DMS153 treated with DMSO at 0.1 percent for 48 hours (cell line): Measurements from ENCODE around the gene MIPEP.
A peak's percentile ranks its signal among the peaks of the same experiment; 100 is the strongest.
"Not testable (repeated sequence)": the region's sequence is repeated elsewhere in the genome, so short reads cannot be mapped to it uniquely, and the experiment has no call there.

Source experiments
- DNase-seq: peaks from one replicate; lab custom pipeline; 2025; ENCODE audit not compliant: unreplicated experiment; lab: John Stamatoyannopoulos, UW

MIPEP gene

GRCh38 chr13:23778002-23778652, 111.1 kb downstream of the MIPEP start:
- no peak for DNase-seq

- DNase-seq, result no peak
These were observed 111.7 kb downstream of the MIPEP start for GRCh38 chr13:23777575-23777870.

- no peak for DNase-seq
These were observed 112.3 kb downstream of the MIPEP start for GRCh38 chr13:23776698-23777574.

- no peak for DNase-seq
These were observed 116.5 kb downstream of the MIPEP start for GRCh38 chr13:23772717-23773116.

GRCh38 chr13:23771956-23772355, 117.2 kb downstream of the MIPEP start:
- no peak for DNase-seq

- DNase-seq, result no peak
These were observed 117.6 kb downstream of the MIPEP start for GRCh38 chr13:23771552-23771951.

GRCh38 chr13:23770973-23771372, 118.2 kb downstream of the MIPEP start:
- DNase-seq, result no peak

GRCh38 chr13:23770428-23770827, 118.8 kb downstream of the MIPEP start:
- DNase-seq, result no peak

GRCh38 chr13:23769401-23769800, 119.8 kb downstream of the MIPEP start:
- no peak for DNase-seq

GRCh38 chr13:23767838-23768237, 121.4 kb downstream of the MIPEP start:
- DNase-seq, result no peak

- DNase-seq, result no peak
These were observed 122.3 kb downstream of the MIPEP start for GRCh38 chr13:23766939-23767338.

GRCh38 chr13:23766283-23766682, 122.9 kb downstream of the MIPEP start:
- DNase-seq, result no peak

- no peak for DNase-seq
These were observed 123.7 kb downstream of the MIPEP start for GRCh38 chr13:23765531-23765930.

GRCh38 chr13:23763318-23763717, 125.9 kb downstream of the MIPEP start:
- DNase-seq, result no peak

- DNase-seq, result not testable (repeated sequence)
These were observed 127.4 kb downstream of the MIPEP start for GRCh38 chr13:23761760-23762159.

GRCh38 chr13:23760000-23760399, 129.2 kb downstream of the MIPEP start:
- no peak for DNase-seq

- no peak for DNase-seq
These were observed 130.2 kb downstream of the MIPEP start for GRCh38 chr13:23758798-23759527.

- DNase-seq, result no peak
These were observed 134.2 kb downstream of the MIPEP start for GRCh38 chr13:23754997-23755396.

- DNase-seq, result no peak
These were observed 134.7 kb downstream of the MIPEP start for GRCh38 chr13:23754506-23754905.

- peak; percentile 16 for DNase-seq
These were observed 135.7 kb downstream of the MIPEP start for GRCh38 chr13:23753458-23753857.

- DNase-seq, result no peak
These were observed 136.8 kb downstream of the MIPEP start for GRCh38 chr13:23752111-23753001.
